Activated T-cell treated with anti-CD3 and anti-CD28 coated beads, Interleukin-2, amount 50 U/mL, for 24 hours (primary cell): ENCODE data around the gene MAPK12.

Experiments
- DNase-seq: peaks from one replicate; pipeline ENCODE4 v3.0.0-alpha.2; 2020
- H3K27ac Mint-ChIP-seq: 2 replicates; pipeline ENCODE4 v1.8.0; 2020; ENCODE audit warnings: mild to moderate bottlenecking, mixed read lengths
- H3K27me3 Mint-ChIP-seq: 2 replicates; pipeline ENCODE4 v1.8.0; 2020; ENCODE audit warnings: mixed read lengths
- H3K36me3 Mint-ChIP-seq: 2 replicates; pipeline ENCODE4 v1.8.0; 2020; ENCODE audit warnings: low read depth, mixed read lengths
- H3K4me1 Mint-ChIP-seq: 2 replicates; pipeline ENCODE4 v1.8.0; 2020; ENCODE audit warnings: low read depth, mixed read lengths
- H3K4me3 Mint-ChIP-seq: 2 replicates; pipeline ENCODE4 v1.8.0; 2020; ENCODE audit warnings: mild to moderate bottlenecking, moderate library complexity, mixed read lengths
- H3K9me3 Mint-ChIP-seq: 2 replicates; pipeline ENCODE4 v1.8.0; 2020; ENCODE audit warnings: mixed read lengths

Gene MAPK12

GRCh38 chr22:50303515-50303847 is 42.0 kb upstream of the MAPK12 start:
- H3K9me3 Mint-ChIP-seq = no peaks in the 10 kb centered on the region
- no peak overlapping the region for H3K4me3 Mint-ChIP-seq
- no peak overlapping the region for H3K27ac Mint-ChIP-seq
- DNase-seq = no peak
- peaks cover 6% of the 10 kb centered on the region for H3K4me1 Mint-ChIP-seq
- no peaks in the 10 kb centered on the region for H3K36me3 Mint-ChIP-seq
- peaks cover 44% of the 10 kb centered on the region for H3K27me3 Mint-ChIP-seq

- no peak for DNase-seq
- H3K4me1 Mint-ChIP-seq = peaks cover 6% of the 10 kb centered on the region
- H3K36me3 Mint-ChIP-seq = no peaks in the 10 kb centered on the region
- H3K27me3 Mint-ChIP-seq = peaks cover 51% of the 10 kb centered on the region
- H3K9me3 Mint-ChIP-seq = no peaks in the 10 kb centered on the region
- H3K27ac Mint-ChIP-seq = no peak overlapping the region
- no peak overlapping the region for H3K4me3 Mint-ChIP-seq
These were observed 41.1 kb upstream of the MAPK12 start for GRCh38 chr22:50302564-50302963.

DNA sequence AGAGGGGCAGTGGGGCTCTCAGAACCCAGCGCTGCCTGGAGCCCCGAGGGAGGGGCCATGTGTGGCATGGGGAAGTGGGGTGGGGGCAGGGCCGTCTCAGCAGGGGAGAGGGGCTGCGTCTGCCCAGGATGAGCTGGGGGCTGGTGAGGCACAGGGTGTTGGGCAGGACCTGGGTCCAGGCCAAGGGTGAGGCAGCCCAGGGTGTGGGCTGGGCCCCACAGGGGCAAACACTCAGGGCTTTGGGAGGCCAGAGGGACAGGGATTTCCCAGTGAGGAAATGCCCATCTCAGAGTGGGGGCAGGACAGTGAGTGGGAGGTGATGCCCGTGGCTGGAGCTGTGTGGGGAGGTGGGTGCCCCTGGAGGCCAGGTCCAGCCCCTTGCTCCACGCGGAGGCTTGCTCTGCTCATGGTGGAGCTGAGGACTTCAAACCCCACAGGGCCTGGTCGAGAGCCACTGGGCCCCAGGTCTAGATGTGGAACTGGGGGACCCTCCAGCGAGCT is 40.6 kb upstream of the MAPK12 start:
- Mint-ChIP-seq H3K36me3 (no peaks in the 10 kb centered on the region), H3K27ac (no peak overlapping the region), H3K9me3 (no peaks in the 10 kb centered on the region), H3K4me1 (peaks cover 6% of the 10 kb centered on the region), H3K27me3 (peaks cover 55% of the 10 kb centered on the region), H3K4me3 (no peak overlapping the region)
- no peak for DNase-seq

DNA sequence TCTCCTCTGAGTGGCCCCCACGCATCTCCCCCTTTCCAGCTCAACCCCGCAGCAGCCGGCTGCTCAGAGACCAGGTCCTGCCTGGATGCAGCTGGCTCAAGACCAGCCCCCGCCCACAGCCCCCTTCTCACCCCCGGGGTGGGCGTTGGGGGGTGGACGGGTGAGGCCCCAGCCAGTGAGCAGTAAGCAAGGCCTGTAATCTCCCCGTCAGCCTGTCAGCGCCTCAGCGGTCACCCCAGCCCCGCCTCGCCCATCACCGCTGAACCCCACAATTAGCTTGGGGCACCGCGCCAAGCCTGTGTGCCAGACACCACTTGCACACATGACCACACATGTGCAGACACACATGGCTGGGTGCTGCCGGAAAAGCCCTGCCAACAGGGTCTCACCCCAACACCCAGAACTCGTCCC is 40.1 kb upstream of the MAPK12 start:
- DNase-seq = no peak
- Mint-ChIP-seq H3K27me3 (peaks cover 55% of the 10 kb centered on the region), H3K9me3 (no peaks in the 10 kb centered on the region), H3K27ac (no peak overlapping the region), H3K4me1 (peaks cover 6% of the 10 kb centered on the region), H3K36me3 (no peaks in the 10 kb centered on the region), H3K4me3 (no peak overlapping the region)

DNA sequence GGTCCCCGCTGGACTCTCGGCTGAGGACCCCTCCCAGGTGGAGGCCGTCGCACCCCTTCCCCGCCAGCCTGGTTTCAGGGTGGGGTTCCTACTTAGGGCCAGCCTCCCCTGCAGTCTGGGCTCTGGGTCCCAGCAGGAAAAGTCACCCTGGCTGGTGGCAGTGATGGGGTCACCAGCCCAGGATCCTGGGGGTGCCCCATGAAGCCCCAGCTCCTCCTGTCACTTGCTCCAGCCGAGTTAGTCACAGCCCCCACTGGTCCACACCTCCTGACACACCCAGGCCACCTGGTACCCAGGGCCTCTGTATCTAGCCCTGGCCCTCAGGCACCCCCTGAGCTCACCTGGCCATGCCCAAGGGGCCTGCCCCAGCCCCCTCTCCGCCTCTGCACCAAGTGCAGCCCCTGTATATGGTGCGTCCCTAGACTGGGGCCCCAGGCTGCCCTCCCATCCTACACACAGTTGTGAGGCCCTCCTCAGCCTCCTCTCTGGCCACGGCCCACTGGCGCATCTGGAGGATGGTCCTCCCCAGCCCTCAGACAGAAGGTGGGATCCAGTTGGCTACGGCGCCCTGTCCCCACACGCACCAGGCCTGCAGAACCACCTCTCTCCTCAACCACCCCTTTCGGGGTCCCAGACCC is 39.3 kb upstream of the MAPK12 start:
- H3K36me3 Mint-ChIP-seq = no peaks in the 10 kb centered on the region
- H3K27ac Mint-ChIP-seq = no peak overlapping the region
- DNase-seq = no peak
- peaks cover 49% of the 10 kb centered on the region for H3K27me3 Mint-ChIP-seq
- no peaks in the 10 kb centered on the region for H3K9me3 Mint-ChIP-seq
- H3K4me3 Mint-ChIP-seq = no peak overlapping the region
- no peaks in the 10 kb centered on the region for H3K4me1 Mint-ChIP-seq

- no peak overlapping the region for H3K4me3 Mint-ChIP-seq
- H3K27ac Mint-ChIP-seq = no peak overlapping the region
- no peaks in the 10 kb centered on the region for H3K4me1 Mint-ChIP-seq
- no peaks in the 10 kb centered on the region for H3K36me3 Mint-ChIP-seq
- no peaks in the 10 kb centered on the region for H3K9me3 Mint-ChIP-seq
- DNase-seq = no peak
- peaks cover 48% of the 10 kb centered on the region for H3K27me3 Mint-ChIP-seq
These were observed 38.5 kb upstream of the MAPK12 start for GRCh38 chr22:50299785-50300619.

DNA sequence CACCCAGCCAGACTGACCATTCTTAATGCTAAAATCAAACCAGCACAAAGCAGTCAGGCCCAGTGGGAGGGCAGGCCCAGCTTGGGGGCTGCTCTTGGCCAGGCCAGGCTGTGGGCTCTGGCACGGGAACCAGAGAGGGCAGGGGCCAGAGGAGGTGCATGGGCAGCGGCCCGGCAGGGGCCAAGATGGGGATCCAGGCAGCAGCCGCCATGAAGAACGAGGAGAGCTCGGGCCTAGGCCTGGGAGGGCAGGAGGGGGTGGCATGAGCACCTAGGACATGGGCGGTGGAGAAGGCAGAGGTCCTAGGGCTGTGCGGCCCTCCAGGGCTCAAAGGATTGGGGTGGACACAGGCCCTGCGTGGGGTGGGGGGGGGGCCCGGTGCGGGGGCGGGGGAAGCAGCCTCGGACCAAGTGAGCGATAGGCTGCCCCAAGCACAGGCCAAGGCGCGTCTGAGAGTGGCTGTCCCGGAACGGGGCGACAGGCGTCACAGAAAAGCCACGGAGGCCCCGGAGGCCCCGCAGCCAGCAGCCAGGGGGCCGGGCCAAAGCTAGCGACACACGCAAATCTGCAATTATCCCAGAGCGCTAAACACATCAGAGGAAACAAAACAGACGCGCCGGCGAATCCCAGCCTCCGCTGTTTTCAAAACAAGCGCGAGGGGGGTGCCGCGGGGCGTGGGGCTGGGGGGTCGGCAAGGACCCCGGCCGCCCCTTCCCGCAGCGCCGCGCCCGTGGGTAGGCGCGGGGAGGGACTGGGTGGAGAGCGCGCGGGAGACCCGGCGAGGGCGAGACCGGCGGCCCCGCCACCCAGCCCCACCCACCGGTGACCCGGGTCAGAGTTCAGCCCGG is 37.7 kb upstream of the MAPK12 start:
- no peak overlapping the region for H3K4me3 Mint-ChIP-seq
- no peak overlapping the region for H3K27ac Mint-ChIP-seq
- H3K36me3 Mint-ChIP-seq = no peaks in the 10 kb centered on the region
- H3K9me3 Mint-ChIP-seq = no peaks in the 10 kb centered on the region
- no peak for DNase-seq
- H3K4me1 Mint-ChIP-seq = no peaks in the 10 kb centered on the region
- H3K27me3 Mint-ChIP-seq = peaks cover 45% of the 10 kb centered on the region

DNA sequence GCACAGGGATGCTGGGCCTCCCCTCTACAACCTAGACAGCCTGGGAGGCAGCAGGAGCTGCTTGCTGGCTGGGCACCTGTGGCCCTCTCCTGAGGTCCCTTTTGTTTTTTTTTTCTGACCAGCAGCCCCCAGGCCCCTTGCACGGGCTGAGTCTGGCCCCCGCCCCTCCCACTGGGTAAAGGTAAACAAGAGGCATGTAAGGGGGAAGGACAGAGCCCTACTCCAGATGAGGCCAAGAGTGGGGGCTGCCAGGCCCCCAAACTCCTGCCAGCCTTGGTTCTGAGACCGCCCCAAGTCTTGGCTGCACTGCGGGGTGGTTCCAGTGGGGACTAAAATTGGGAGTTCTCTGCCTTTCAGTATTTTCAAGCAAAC is 36.8 kb upstream of the MAPK12 start:
- Mint-ChIP-seq H3K9me3 (no peaks in the 10 kb centered on the region), H3K27me3 (peaks cover 42% of the 10 kb centered on the region), H3K4me3 (no peak overlapping the region), H3K36me3 (no peaks in the 10 kb centered on the region), H3K27ac (no peak overlapping the region), H3K4me1 (no peaks in the 10 kb centered on the region)
- DNase-seq = no peak

- DNase-seq = no peak
- no peaks in the 10 kb centered on the region for H3K9me3 Mint-ChIP-seq
- peaks cover 4% of the 10 kb centered on the region for H3K4me1 Mint-ChIP-seq
- no peaks in the 10 kb centered on the region for H3K36me3 Mint-ChIP-seq
- H3K27ac Mint-ChIP-seq = no peak overlapping the region
- H3K4me3 Mint-ChIP-seq = no peak overlapping the region
- peaks cover 41% of the 10 kb centered on the region for H3K27me3 Mint-ChIP-seq
These were observed 36.2 kb upstream of the MAPK12 start for GRCh38 chr22:50297510-50298265.

- Mint-ChIP-seq H3K27me3 (peaks cover 47% of the 10 kb centered on the region), H3K4me3 (no peak overlapping the region), H3K4me1 (peaks cover 6% of the 10 kb centered on the region), H3K9me3 (no peaks in the 10 kb centered on the region), H3K36me3 (no peaks in the 10 kb centered on the region), H3K27ac (no peak overlapping the region)
- DNase-seq = no peak
These were observed 35.4 kb upstream of the MAPK12 start for GRCh38 chr22:50296658-50297490.

GRCh38 chr22:50294319-50294656 is 32.8 kb upstream of the MAPK12 start:
- Mint-ChIP-seq H3K4me1 (peaks cover 6% of the 10 kb centered on the region), H3K9me3 (no peaks in the 10 kb centered on the region), H3K36me3 (no peaks in the 10 kb centered on the region), H3K27ac (no peak overlapping the region), H3K4me3 (no peak overlapping the region), H3K27me3 (peaks cover 57% of the 10 kb centered on the region)
- DNase-seq = no peak

DNA sequence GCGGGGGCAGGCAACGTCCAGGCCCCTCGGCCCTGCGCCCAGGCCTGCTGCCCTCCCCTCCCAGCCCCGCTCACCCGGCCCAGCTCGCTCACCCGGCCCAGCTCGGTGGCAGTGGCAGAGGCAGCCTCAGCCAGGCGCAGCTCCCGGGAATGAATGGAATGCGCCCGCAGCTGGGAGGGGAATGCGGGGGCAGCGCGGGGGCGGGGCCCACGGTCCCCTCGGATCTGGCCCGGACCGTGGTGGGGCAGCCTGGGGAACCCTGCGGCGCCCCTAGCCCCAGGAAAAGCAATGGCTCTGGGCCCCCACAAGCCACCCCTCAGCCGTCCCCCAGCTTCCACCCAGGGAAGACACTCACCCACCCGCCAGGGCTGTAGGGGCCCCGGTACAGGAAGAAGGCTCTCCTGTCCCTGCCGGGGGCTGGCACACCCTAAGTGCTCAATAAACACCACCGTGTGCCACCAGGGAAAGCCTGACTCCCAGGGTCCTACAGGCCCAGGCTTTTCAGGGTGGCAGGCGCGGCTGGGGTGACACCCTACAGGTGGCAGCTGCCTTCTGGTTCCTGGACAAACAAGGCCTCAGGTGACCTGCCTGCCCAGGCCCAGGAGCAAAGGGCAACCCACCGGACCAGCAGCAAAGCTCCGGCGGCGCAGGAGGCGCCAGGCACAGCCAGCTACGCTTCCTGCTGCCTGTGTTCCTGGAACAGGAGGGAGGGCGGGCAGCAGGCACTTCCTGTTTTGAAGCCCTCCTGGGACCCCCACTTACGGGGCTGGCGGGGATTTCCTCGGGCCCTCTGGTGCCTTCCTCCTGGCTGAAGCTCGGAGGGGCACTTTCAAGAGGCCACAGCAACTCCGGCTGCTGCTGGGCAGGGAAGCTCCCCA is 32.2 kb upstream of the MAPK12 start:
- H3K36me3 Mint-ChIP-seq = no peaks in the 10 kb centered on the region
- H3K27me3 Mint-ChIP-seq = peaks cover 54% of the 10 kb centered on the region
- H3K4me3 Mint-ChIP-seq = no peak overlapping the region
- no peak for DNase-seq
- H3K27ac Mint-ChIP-seq = no peak overlapping the region
- H3K9me3 Mint-ChIP-seq = no peaks in the 10 kb centered on the region
- H3K4me1 Mint-ChIP-seq = peaks cover 6% of the 10 kb centered on the region
